DMS153 treated with DMSO at 0.1 percent for 48 hours (cell line): Measurements from ENCODE around the gene CCDC170.

Source experiments
- DNase-seq: peaks from one replicate; lab custom pipeline; 2025; ENCODE audit not compliant: unreplicated experiment; lab: John Stamatoyannopoulos, UW

Gene CCDC170

DNA sequence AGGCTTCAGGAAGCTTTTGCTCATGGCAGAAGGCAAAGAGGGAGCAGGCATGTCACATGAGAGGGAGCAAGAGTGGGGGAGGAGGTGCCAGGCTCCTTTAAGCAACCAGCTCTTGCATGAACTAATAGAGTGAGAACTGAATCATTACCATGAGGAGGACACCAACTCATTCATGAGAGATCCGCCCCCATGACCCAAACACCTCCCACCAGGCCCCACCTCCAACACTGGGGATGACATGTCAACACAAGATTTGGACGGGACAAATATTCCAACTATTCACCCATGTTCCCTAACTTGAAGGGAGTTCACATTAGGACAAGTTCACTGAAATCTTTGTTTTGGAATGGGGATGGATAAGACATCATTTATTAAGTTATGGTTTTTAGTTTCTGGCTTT, 158.5 kb downstream of the CCDC170 start:
- DNase-seq, result no peak

DNA sequence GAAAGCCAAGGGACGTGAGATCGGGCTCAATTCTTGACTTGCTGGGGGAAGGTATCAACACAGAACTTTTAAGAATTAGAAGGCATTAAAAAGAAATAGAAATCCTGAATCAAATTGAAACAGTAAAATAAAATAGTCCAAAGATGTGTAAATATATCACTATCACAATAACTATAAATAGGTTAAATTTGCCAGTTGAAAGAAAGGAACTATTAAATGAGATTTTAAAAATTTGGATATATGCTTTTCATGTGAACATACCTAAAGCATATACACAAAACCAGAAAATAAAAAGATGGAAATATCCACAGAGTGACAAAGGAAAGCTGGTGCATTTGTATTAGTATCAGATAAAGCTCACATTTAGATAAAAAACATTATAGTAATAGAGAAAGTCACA, 161.3 kb downstream of the CCDC170 start:
- no peak for DNase-seq

DNA sequence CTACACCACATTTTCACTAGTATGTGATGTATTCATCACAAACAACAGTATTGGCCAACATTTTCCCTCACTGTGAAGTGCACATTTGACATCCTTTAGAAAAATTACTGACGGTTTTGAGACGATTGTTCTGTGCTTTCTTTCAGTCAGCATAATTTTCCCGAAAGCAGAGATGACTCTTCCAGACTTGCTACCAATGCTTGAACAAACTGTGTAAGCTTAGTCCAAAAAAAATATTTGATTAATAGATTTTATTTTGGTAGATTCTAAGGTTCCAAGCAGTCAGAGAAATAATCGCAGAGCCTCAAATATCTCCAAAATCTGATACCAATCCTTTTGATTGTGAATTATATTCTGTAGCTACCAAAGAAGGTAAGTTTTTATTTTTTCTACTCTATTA, 162.6 kb downstream of the CCDC170 start:
- no peak for DNase-seq

DNA sequence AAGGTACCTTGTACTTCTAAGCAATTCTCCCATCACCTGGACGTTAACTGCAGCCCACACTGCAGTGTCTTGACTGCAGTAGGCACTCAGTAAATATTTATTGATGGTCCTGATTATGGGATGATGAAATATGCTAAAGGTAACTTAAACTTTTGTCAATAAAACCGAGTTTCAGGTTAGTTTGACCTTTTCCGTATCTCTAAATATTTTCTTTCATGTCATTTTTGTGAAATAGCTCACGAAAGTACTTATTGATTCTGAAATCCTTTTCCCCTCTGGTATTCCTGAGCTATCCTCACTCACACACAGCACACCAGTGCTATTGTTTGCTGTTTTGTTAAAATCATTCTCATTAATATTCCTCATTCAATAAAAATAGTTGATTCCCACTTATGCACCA, 164.3 kb downstream of the CCDC170 start:
- DNase-seq, result no peak

DNA sequence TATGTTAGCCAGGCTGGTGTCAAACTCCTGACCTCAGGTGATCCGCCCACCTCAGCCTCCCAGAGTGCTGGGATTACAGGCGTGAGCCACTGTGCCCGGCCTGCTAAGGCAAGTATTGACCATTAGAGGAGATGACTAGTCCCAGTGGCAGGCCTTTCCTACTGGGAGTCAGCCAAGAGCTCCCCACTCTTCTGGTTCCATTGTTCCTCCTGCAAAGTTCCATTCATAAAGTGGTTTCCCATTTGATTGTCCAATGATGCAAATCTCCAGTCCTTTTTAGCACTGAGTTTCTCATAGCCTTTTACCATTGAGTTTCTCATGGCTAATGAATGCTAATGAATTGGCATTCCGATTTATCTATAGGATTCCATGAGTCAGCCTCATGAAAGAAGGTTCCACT, 165.4 kb downstream of the CCDC170 start:
- DNase-seq, result no peak

DNA sequence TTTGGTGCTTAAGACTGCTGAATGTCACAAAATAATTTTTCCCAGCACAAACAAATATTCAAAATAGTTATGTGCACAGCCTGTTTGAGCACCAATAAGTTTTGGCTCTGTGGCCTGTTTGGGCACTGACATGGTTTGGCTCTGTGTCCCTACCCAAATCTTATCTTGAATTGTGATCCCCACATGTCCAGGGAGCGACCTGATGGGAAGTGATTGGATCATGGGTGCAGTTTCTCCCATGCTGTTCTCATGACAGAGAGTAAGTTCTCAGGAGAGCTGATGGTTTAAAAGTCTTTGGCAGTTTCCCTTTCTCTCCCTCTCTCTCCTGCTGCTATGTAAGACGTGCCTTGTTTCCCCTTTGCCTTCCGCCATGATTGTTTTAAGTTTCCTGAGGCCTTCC, 167.7 kb downstream of the CCDC170 start:
- DNase-seq, result no peak

DNA sequence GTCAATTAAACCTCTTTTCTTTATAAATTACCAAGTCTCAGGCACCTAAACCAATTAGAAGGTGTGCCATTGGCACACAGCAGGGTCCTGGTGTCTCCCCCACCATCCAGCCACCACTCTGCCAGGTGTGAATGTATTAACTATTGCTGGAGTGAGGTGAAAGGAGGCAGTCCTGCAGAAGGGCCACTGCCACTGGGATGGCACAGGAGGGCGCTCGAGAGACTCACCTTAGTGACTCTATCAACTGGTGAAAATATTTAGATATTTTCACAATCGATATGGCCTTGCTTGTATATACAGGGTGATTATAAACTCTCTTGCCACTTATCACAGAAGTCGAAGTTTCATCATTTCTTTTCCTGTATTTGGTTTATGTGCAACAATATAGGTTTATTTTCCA, 168.1 kb downstream of the CCDC170 start:
- no peak for DNase-seq

DNA sequence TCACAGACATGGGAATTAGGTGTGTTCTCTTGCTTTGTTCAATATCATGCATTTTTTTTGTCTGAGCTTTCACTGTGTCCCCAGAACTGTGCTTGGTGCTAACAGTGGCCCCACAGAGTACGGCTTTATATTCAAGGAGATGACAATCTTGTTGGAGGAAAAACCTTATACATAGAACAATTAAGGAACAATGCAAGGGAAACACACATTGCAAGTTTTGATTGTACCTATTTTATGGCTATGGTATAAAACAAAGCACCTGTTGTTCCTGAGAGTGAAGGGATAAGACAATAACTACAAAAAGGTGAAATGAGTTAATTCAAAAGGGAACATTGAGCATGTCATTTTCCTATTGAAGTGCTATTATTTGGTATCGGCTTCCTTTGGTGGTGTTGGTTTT, 169.7 kb downstream of the CCDC170 start:
- no peak for DNase-seq

DNA sequence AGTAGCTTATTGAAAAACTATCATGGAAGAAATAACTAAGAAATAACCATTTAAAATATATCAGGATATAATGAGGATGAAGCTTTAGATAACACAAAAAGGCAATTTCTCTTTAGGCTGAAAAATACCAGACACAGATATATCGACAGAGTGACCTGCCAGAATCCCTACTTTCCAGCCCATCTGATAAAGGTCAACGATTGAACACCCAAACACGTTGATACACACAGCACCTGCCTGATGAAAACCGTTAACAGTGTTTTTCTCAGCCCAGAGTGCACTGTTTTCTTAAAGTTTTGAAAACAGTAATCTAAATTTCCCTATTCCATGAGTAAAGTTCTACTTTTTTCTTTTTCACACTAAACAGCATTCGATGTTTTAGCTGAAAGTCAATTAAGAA, 170.6 kb downstream of the CCDC170 start:
- no peak for DNase-seq

DNA sequence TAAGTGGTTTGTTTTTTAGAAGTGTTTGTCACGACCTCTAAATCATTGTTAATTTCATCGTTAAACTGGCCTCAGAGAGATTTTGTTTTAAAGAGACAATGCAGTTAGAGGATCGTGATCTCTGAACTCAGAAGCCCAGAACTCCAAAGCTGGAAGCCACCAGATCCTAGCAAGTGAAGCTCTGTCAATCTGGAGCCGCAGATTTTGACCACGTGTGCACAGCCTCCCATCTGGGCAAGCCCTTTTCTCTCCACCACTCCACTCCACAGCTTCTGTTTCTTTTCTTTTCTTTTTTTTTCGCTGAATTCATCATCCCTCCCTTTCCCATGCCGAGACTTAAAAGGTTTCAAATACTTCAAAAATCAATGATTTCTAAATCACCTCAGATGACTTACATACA, 171.5 kb downstream of the CCDC170 start:
- DNase-seq, result no peak

DNA sequence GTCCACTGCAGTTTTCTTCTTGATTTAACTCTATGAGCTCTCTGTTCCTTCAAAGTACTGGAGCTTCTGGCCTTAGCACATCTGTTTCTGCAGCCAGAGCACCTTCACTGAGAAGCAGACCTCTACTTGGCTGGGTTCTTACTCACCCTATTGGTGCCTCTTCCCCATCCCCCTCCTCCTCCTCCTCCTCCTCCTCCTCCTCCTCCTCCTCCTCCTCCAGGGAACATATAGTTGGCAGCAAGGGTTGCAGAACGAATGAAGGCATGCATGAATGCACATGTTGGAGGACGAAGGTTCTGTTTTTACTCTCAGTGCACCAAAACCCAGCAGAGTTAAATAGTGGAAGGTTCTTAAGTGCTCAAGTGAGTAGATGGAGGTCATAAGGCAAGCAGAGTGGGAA, 172.7 kb downstream of the CCDC170 start:
- DNase-seq, result no peak

DNA sequence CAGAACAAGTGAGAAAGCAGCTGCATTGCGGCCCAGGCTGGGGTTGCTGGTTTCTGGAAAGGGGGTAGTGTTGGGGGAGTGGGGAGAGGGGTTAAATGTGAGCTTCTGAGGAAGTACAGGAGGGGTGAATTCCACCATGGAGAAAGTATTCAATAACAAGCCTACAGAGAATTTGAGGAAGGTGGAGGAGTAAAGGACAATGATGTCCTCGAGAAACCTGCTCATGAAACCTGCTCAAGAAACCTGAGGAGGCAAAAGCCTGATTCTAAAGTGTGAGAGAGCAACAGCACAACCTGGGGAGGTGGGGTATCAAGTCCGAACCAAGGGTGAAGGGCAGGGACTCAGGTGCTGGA, 175.4 kb downstream of the CCDC170 start:
- DNase-seq, result no peak

DNA sequence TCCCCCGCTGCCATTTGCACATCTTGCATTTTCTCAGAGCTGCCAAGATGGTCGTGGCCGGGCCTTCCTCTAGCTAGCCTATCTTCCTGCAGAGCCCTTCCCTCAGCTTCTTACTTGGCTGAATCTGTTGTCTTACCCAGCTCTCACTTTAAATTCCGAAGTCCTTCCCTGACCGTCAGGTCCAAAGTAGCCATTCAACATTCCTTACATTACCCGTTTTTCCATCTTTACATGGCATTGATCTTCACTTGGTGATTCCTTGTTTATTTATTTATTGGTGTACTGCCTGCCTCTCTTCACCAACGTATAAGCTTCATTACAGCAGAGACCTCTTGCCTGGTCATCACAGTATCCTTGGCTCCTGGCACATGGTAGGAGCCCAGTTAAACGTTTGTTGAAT, 176.3 kb downstream of the CCDC170 start:
- no peak for DNase-seq
